IMR-90 (cell line): Measurements from ENCODE around the gene ZDHHC8. TPM values are rescaled to one million over a fixed set of nuclear protein-coding genes. Genes with fewer than 3 reads are reported as not detected.

ENCODE experiments used
- ATAC-seq: fragments of 200-7000 bp; cut with Tn5 transposase; 2 replicates; pipeline ENCODE4 v1.9.1; 2020; ENCODE audit warnings: low read depth, mild to moderate bottlenecking, moderate library complexity
- BruUV-seq: library from RNA; stranded (reverse); fragments of 400-500 nt; replicated peaks from 2 replicates; lab custom pipeline; 2021; lab: Mats Ljungman, UMichigan
- CTCF ChIA-PET: fragments of 300-600 bp; formaldehyde crosslinking; extraction: SDS; loops from one replicate; lab custom pipeline; 2021; ENCODE audit warnings: antibody characterized with exemption; lab: Yijun Ruan, JAX
- POLR2A ChIA-PET: fragments of 300-600 bp; sonication (Branson Sonifier 250); formaldehyde crosslinking; loops from one replicate; lab custom pipeline; 2022; ENCODE audit warnings: antibody characterized with exemption; ENCODE audit not compliant: unreplicated experiment; lab: Charles Lee
- DNase-seq: peaks from one replicate; pipeline ENCODE4 v3.0.0; 2013
- H2AFZ ChIP-seq: replicated peaks from 2 replicates; pipeline ENCODE3; 2013; ENCODE audit warnings: low read length, mild to moderate bottlenecking; ENCODE audit not compliant: poor library complexity
- H2AK5ac ChIP-seq: 2 replicates; pipeline ENCODE4 v1.6.1; 2013; ENCODE audit warnings: low read depth, low read length, inconsistent platforms
- H2AK9ac ChIP-seq: replicated peaks from 2 replicates; pipeline ENCODE3; 2013; ENCODE audit warnings: mild to moderate bottlenecking, low read depth, low read length, moderate library complexity; ENCODE audit not compliant: poor library complexity
- H2BK120ac ChIP-seq: 2 replicates; pipeline ENCODE4 v1.6.1; 2013; ENCODE audit warnings: low read depth, low read length, inconsistent platforms
- H2BK15ac ChIP-seq: 3 replicates; pipeline ENCODE4 v1.6.1; 2013; ENCODE audit warnings: low read depth, low read length, inconsistent platforms
- H2BK20ac ChIP-seq: 2 replicates; pipeline ENCODE4 v1.6.1; 2013; ENCODE audit warnings: low read depth, mild to moderate bottlenecking, inconsistent platforms, low read length, moderate library complexity
- H2BK5ac ChIP-seq: 2 replicates; pipeline ENCODE4 v1.6.1; 2013; ENCODE audit warnings: mild to moderate bottlenecking, low read depth, low read length, inconsistent platforms; ENCODE audit not compliant: poor library complexity, severe bottlenecking
- H3K14ac ChIP-seq: replicated peaks from 2 replicates; pipeline ENCODE4 v1.6.1; 2013; ENCODE audit warnings: low read depth, low read length, inconsistent platforms
- H3K18ac ChIP-seq: 2 replicates; pipeline ENCODE4 v1.6.1; 2013; ENCODE audit warnings: low read depth, low read length, control low read depth
- H3K23ac ChIP-seq: 2 replicates; pipeline ENCODE4 v1.6.1; 2013; ENCODE audit warnings: low read depth, low read length, inconsistent platforms
- H3K27ac ChIP-seq: 2 replicates; pipeline ENCODE4 v1.5.1; 2013; ENCODE audit warnings: mild to moderate bottlenecking, control low read depth, low read length; ENCODE audit not compliant: insufficient read depth
- H3K27me3 ChIP-seq: 2 replicates; pipeline ENCODE4 v1.6.1; 2013; ENCODE audit warnings: low read length; ENCODE audit not compliant: control insufficient read depth, insufficient read depth
- H3K36me3 ChIP-seq: 2 replicates; pipeline ENCODE4 v1.6.1; 2013; ENCODE audit warnings: low read length, mixed read lengths; ENCODE audit not compliant: control insufficient read depth, insufficient read depth
- H3K4ac ChIP-seq: 2 replicates; pipeline ENCODE4 v1.6.1; 2013; ENCODE audit warnings: low read depth, low read length, inconsistent platforms
- H3K4me1 ChIP-seq: 2 replicates; pipeline ENCODE4 v1.6.1; 2013; ENCODE audit warnings: low read length, mixed read lengths; ENCODE audit not compliant: control insufficient read depth, insufficient read depth
- H3K4me2 ChIP-seq: 2 replicates; pipeline ENCODE4 v1.6.1; 2013; ENCODE audit warnings: low read depth, mild to moderate bottlenecking, control low read depth, low read length, moderate library complexity
- H3K4me3 ChIP-seq: 2 replicates; pipeline ENCODE4 v1.5.1; 2013; ENCODE audit warnings: low read depth, mild to moderate bottlenecking, control low read depth, low read length, moderate library complexity; ENCODE audit not compliant: insufficient read depth
- H3K56ac ChIP-seq: 2 replicates; pipeline ENCODE4 v1.6.1; 2013; ENCODE audit warnings: low read length, inconsistent platforms; ENCODE audit not compliant: insufficient read depth; ENCODE audit errors: extremely low read depth
- H3K79me1 ChIP-seq, 2 experiments: 2 replicates each; pipeline ENCODE4 v1.6.1; 2013; ENCODE audit warnings: low read length in 2 of 2, inconsistent platforms in 1 of 2, low read depth in 1 of 2
- H3K9ac ChIP-seq: 2 replicates; pipeline ENCODE4 v1.6.1; 2013; ENCODE audit warnings: low read depth, low read length, control low read depth
- H3K9me1 ChIP-seq: 2 replicates; pipeline ENCODE4 v1.6.1; 2013; ENCODE audit warnings: low read length, inconsistent platforms; ENCODE audit not compliant: insufficient read depth
- H3K9me3 ChIP-seq: 2 replicates; pipeline ENCODE4 v1.6.1; 2013; ENCODE audit warnings: low read length; ENCODE audit not compliant: control insufficient read depth, insufficient read depth
- H4K20me1 ChIP-seq: 2 replicates; pipeline ENCODE4 v1.6.1; 2013; ENCODE audit warnings: low read length, inconsistent platforms; ENCODE audit not compliant: insufficient read depth
- H4K5ac ChIP-seq: 2 replicates; pipeline ENCODE4 v1.6.1; 2013; ENCODE audit warnings: mild to moderate bottlenecking, low read depth, low read length, control low read depth
- H4K8ac ChIP-seq, 2 experiments: 2 replicates each; pipeline ENCODE4 v1.6.1; 2013; ENCODE audit warnings: low read depth in 2 of 2, low read length in 2 of 2, control low read depth in 1 of 2, inconsistent platforms in 1 of 2
- H4K91ac ChIP-seq: 2 replicates; pipeline ENCODE4 v1.6.1; 2013; ENCODE audit warnings: low read depth, low read length, inconsistent platforms; ENCODE audit not compliant: insufficient read depth
- BHLHE40 ChIP-seq: fragments of 150-350 bp; IDR thresholded peaks from 2 replicates; pipeline ENCODE4 v1.6.1; 2016; ENCODE audit warnings: mild to moderate bottlenecking, low read depth, low read length
- CEBPB ChIP-seq: IDR thresholded peaks from 2 replicates; pipeline ENCODE4 v1.6.1; 2012; ENCODE audit warnings: low read depth, low read length, improper control_type of control experiment
- CHD1 ChIP-seq: IDR thresholded peaks from 2 replicates; pipeline ENCODE4 v1.6.1; 2012; ENCODE audit warnings: low read depth, low read length, improper control_type of control experiment
- FOS ChIP-seq: fragments of 150-350 bp; IDR thresholded peaks from 2 replicates; pipeline ENCODE4 v1.6.1; 2016; ENCODE audit warnings: low read depth, low read length
- MAFK ChIP-seq: IDR thresholded peaks from 2 replicates; pipeline ENCODE4 v1.6.1; 2012; ENCODE audit warnings: low read depth, low read length, improper control_type of control experiment
- MAZ ChIP-seq: IDR thresholded peaks from 2 replicates; pipeline ENCODE4 v1.6.1; 2012; ENCODE audit warnings: low read depth, mild to moderate bottlenecking, low read length, improper control_type of control experiment, moderate library complexity, borderline replicate concordance
- MXI1 ChIP-seq: IDR thresholded peaks from 2 replicates; pipeline ENCODE4 v1.6.1; 2012; ENCODE audit warnings: low read depth, mild to moderate bottlenecking, low read length, moderate library complexity, borderline replicate concordance
- NFE2L2 ChIP-seq: fragments of 150-350 bp; IDR thresholded peaks from 2 replicates; pipeline ENCODE4 v1.6.1; 2016; ENCODE audit warnings: low read depth, mild to moderate bottlenecking, low read length
- POLR2A ChIP-seq: IDR thresholded peaks from 2 replicates; pipeline ENCODE4 v1.6.1; 2012; ENCODE audit warnings: mild to moderate bottlenecking, low read depth, low read length
- RAD21 ChIP-seq: IDR thresholded peaks from 2 replicates; pipeline ENCODE4 v1.6.1; 2012; ENCODE audit warnings: low read length, improper control_type of control experiment
- RFX5 ChIP-seq: IDR thresholded peaks from 2 replicates; pipeline ENCODE4 v1.8.0; 2012; ENCODE audit warnings: low read depth, mild to moderate bottlenecking, low read length, moderate library complexity
- WGBS, 2 experiments: methylation state at CpG; one replicate each; pipeline versions ENCODE4 v1.1.5 to v1.1.7; 2013; ENCODE audit warnings: missing lambda C conversion rate in 2 of 2; ENCODE audit not compliant: insufficient read length in 1 of 2; ENCODE audit errors: extremely low coverage in 2 of 2; 5-methylcytosine and 5-hydroxymethylcytosine counted together
- dilution Hi-C: fragments of 300-500 bp; cut with HindIII; formaldehyde crosslinking; loops from one replicate; pipeline ENCODE4 v1.14.3; 2018; ENCODE audit warnings: low sequenced_read_pairs; ENCODE audit not compliant: unreplicated experiment
- in situ Hi-C: fragments of 300-500 bp; cut with MboI; formaldehyde crosslinking; loops from 3 replicates; pipeline ENCODE4 v1.14.3; 2019; ENCODE audit warnings: low sequenced_read_pairs, inconsistent platforms, mixed read lengths
- intact Hi-C: fragments of 100-400 bp; cut with micrococcal nuclease; formaldehyde crosslinking; loops from 2 replicates; pipeline ENCODE4 v1.10.0; 2022
- polyA plus RNA-seq, 3 experiments: library from polyadenylated mRNA; depleted of rRNA; stranded (reverse); fragments of >200 nt; gene quantifications; 2 replicates each; pipeline ENCODE4 v1.2.3, GENCODE V29; 2012; ENCODE audit warnings: low replicate concordance in 1 of 3
- total RNA-seq: library from RNA; depleted of rRNA; stranded (reverse); fragments of >200 nt; gene quantifications from 2 replicates; pipeline ENCODE4 v1.2.3, GENCODE V29; 2012
- TF ChIP-seq, protein P1 (sequence below): conservative IDR thresholded peaks from 2 replicates; pipeline ENCODE4 v1.5.1; 2012; ENCODE audit warnings: mild to moderate bottlenecking, low read depth, low read length, improper control_type of control experiment
- TF ChIP-seq, protein P2 (sequence below): fragments of 150-350 bp; IDR thresholded peaks from 2 replicates; pipeline ENCODE4 v1.6.1; 2016; ENCODE audit warnings: low read depth, mild to moderate bottlenecking, low read length, moderate library complexity, borderline replicate concordance

The ZDHHC8 gene
- total and polyA plus RNA-seq, 2 of the 4 experiments (the other 2 are of a cell fraction), result 2.5 to 72.6 TPM

- Histone ChIP-seq H3K27ac (peak overlapping the region; percentile 88; the same call in 1 of the 2 replicates), H2BK15ac (no peak overlapping the region; the same call in 2 of the 3 replicates)
- POLR2A ChIA-PET, result no interaction called here
These were observed 11.4 kb downstream of the ZDHHC8 start for GRCh38 chr22:20142711-20143621.

More at GRCh38 chr22:20142711-20143621, 11.4 kb downstream of the ZDHHC8 start:
- peaks cover 36% of the 10 kb centered on the region for H4K20me1 ChIP-seq
- no TSS peak for BruUV-seq
- CTCF ChIA-PET, result no interaction called here
- peaks cover 11% of the 10 kb centered on the region; the same call in 1 of the 2 replicates for H3K9me1 ChIP-seq
- in situ Hi-C loops, result no loop called here
- intact Hi-C loops, result no loop called here
- H3K9ac ChIP-seq, result no peak overlapping the region
- peaks cover 9 to 53% of the 10 kb centered on the region in 2 experiments; a peak in 3 of 4 replicates for H3K79me1 ChIP-seq
- H3K9me3 ChIP-seq, result no peaks in the 10 kb centered on the region
- peak overlapping the region; percentile 87; the same call in 1 of the 2 replicates for H4K5ac ChIP-seq
- no peaks in the 10 kb centered on the region for H3K27me3 ChIP-seq
- peak overlapping the region; percentile 79; the same call in 1 of the 2 replicates for H2AK5ac ChIP-seq
- ATAC-seq, result no peak
- H3K4ac ChIP-seq, result peak overlapping the region; percentile 42; the same call in 1 of the 2 replicates
- H3K4me2 ChIP-seq, result no peak overlapping the region
- H3K36me3 ChIP-seq, result peaks cover 17% of the 10 kb centered on the region; the same call in 1 of the 2 replicates
- no peak overlapping the region for H2BK20ac ChIP-seq
- H3K4me3 ChIP-seq, result no peak overlapping the region
- peak overlapping the region; percentile 57; the same call in 1 of the 2 replicates for H4K91ac ChIP-seq
- dilution Hi-C loops, result no loop called here
- H3K56ac ChIP-seq, result no peak overlapping the region
- H2AFZ ChIP-seq, result no peak overlapping the region
- peak overlapping the region in 1 of 2 experiments; percentile 74; a peak in 1 of 4 replicates for H4K8ac ChIP-seq
- H3K14ac ChIP-seq, result no peak overlapping the region
- no peak overlapping the region for H3K18ac ChIP-seq
- 98% methylated on average over 30 of the region's 65 CpGs; no CpG with 5 or more reads in 1 of the 2 experiments for WGBS, 2 experiments
- no peak overlapping the region for H3K23ac ChIP-seq
- no peak for TF ChIP-seq RAD21
- TF ChIP-seq BHLHE40, result no peak
- TF ChIP-seq MAZ, result no peak
- TF ChIP-seq RFX5, result no peak
- no peak for TF ChIP-seq FOS
- TF ChIP-seq POLR2A, result no peak
- TF ChIP-seq MXI1, result no peak
- TF ChIP-seq, protein P1, sequence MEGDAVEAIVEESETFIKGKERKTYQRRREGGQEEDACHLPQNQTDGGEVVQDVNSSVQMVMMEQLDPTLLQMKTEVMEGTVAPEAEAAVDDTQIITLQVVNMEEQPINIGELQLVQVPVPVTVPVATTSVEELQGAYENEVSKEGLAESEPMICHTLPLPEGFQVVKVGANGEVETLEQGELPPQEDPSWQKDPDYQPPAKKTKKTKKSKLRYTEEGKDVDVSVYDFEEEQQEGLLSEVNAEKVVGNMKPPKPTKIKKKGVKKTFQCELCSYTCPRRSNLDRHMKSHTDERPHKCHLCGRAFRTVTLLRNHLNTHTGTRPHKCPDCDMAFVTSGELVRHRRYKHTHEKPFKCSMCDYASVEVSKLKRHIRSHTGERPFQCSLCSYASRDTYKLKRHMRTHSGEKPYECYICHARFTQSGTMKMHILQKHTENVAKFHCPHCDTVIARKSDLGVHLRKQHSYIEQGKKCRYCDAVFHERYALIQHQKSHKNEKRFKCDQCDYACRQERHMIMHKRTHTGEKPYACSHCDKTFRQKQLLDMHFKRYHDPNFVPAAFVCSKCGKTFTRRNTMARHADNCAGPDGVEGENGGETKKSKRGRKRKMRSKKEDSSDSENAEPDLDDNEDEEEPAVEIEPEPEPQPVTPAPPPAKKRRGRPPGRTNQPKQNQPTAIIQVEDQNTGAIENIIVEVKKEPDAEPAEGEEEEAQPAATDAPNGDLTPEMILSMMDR, result no peak
- no peak for TF ChIP-seq MAFK
- TF ChIP-seq NFE2L2, result no peak
- TF ChIP-seq CHD1, result no peak
- no peak for TF ChIP-seq CEBPB
- TF ChIP-seq, protein P2, sequence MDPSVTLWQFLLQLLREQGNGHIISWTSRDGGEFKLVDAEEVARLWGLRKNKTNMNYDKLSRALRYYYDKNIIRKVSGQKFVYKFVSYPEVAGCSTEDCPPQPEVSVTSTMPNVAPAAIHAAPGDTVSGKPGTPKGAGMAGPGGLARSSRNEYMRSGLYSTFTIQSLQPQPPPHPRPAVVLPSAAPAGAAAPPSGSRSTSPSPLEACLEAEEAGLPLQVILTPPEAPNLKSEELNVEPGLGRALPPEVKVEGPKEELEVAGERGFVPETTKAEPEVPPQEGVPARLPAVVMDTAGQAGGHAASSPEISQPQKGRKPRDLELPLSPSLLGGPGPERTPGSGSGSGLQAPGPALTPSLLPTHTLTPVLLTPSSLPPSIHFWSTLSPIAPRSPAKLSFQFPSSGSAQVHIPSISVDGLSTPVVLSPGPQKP, result no peak
- peaks cover 19% of the 10 kb centered on the region for H3K4me1 ChIP-seq
- peak overlapping the region; percentile 97 for H2BK5ac ChIP-seq
- DNase-seq, result no peak
- H2BK120ac ChIP-seq, result no peak overlapping the region
- no peak overlapping the region for H2AK9ac ChIP-seq
